Pericardium fibroblast (primary cell): Measurements from ENCODE around the gene GBE1. TPM values are rescaled to one million over a fixed set of nuclear protein-coding genes. Genes with fewer than 3 reads are reported as not detected.

Experiments used
- total RNA-seq: library from RNA; depleted of rRNA; stranded (reverse); fragments of >200 nt; gene quantifications from 2 replicates; pipeline ENCODE4 v1.2.3, GENCODE V29; 2015

The GBE1 gene
- 51.8 and 82.2 TPM in 2 replicates for total RNA-seq

DNA sequence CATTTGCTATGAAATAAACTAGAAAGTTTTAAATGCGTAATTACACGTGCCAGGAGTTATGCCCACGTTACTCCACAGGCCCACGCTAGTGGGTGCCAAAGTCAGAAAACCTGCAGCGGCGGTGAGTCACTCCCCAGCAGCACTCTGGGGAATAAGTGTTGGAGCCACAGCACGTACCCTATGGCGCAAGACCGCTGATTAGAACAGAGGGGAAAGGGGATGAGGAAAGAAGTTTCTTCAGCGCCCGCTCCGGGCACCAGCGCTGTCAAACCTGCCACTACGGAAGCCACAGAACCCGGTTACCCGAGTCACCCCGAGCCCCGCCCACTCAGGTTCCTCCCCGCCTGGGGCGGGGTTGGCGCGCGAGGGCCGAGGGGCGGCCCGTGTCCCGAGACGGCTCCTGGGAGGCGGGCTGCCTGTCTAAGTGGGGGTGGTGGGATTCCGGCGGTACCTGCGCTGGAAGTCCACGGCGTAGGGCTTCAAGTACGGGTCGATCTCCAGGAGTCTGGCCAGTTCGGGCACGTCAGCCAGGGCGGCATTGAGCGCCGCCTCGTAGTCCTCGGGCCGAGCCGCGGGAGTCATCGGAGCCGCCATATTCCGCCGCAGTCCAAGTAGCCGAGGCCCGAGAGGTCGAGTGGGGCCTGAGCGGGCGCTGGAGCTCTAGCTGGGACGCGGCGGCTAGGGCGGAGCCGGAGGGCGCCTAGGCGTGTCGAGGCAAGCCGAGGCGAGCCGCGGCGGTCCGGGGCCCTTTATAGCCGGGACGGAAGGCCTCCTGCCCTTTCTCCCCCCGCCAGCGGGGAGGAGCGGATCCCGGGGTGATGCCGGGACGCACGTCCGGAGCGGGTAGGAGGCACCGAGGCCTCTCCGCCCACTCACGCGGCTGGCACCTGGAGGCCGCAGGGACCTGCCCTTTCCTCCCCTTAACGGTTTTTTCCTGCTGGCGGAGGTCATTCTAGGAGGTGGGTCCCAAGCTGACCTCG is at the start of gene GBE1:
Gene GBE1, minus strand, starts transcription at position 722 of the 980 bp plus-strand sequence. Its CDS starts 128 bp downstream, at position 594.

